Stomach (tissue), 4 donors: Measurements from ENCODE around the gene ALG14.
A peak's percentile ranks its signal among the peaks of the same experiment; 100 is the strongest.

Experiments used
- CTCF ChIP-seq, 7 experiments: fragments of 450-650 bp in 4 of 7; fragments of 200-600 bp in 3 of 7; sonication (generic) in 3 of 7; IDR thresholded peaks; one replicate each; pipeline ENCODE4 v1.5.1; 2016 to 2019; ENCODE audit warnings: antibody characterized with exemption in 7 of 7, control low read depth in 2 of 7, mild to moderate bottlenecking in 1 of 7
- POLR2A ChIP-seq, 4 donors: fragments of 450-650 bp; IDR thresholded peaks; one replicate each; pipeline ENCODE4 v1.6.1; 2016; ENCODE audit warnings: antibody characterized with exemption in 4 of 4, control low read depth in 2 of 4, mild to moderate bottlenecking in 1 of 4, moderate library complexity in 1 of 4
- POLR2AphosphoS5 ChIP-seq, 3 donors: sonication (generic); formaldehyde crosslinking; IDR thresholded peaks; one replicate each; pipeline ENCODE4 v1.6.1; 2016; ENCODE audit warnings: antibody characterized with exemption in 3 of 3

- peak in 2 of 3 donors; percentile 36 to 47 for TF ChIP-seq POLR2AphosphoS5 (IDR thresholded peaks at IDR 0.05)
- TF ChIP-seq CTCF (IDR thresholded peaks at IDR 0.05), result no peak
- no peak for TF ChIP-seq POLR2A (IDR thresholded peaks at IDR 0.05)
Observed at GRCh38 chr1:94962409-94963265, 110.1 kb downstream of the ALG14 start.
